ENCODE data around the gene NES. TPM values are rescaled to one million over a fixed set of nuclear protein-coding genes. Genes with fewer than 3 reads are reported as not detected.

NES gene
- total RNA-seq, 1 donor from 2014 or later, result 32.9 TPM

- peak; percentile 34 to 48 for DNase-seq (ENCODE audit: low read depth in 2 of 2)
These were observed 15.0 kb downstream of the NES start for GRCh38 chr1:156662005-156662799.

GRCh38 chr1:156660752-156661112 is 16.5 kb downstream of the NES start:
- peak in 1 of 2 donors; percentile 16 for DNase-seq (ENCODE audit: low read depth in 2 of 2)

- DNase-seq (ENCODE audit: low read depth in 2 of 2), result peak; percentile 97 to 99
These were observed 17.0 kb downstream of the NES start for GRCh38 chr1:156659988-156660751.

- no peak for DNase-seq (ENCODE audit: low read depth in 2 of 2)
These were observed 17.6 kb downstream of the NES start for GRCh38 chr1:156659661-156659987.

GRCh38 chr1:156658945-156659574 is 18.1 kb downstream of the NES start:
- DNase-seq (ENCODE audit: low read depth in 2 of 2), result no peak

- DNase-seq (ENCODE audit: low read depth in 2 of 2), result no peak
These were observed 18.7 kb downstream of the NES start for GRCh38 chr1:156658496-156658895.

- peak in 1 of 2 donors; percentile 20 for DNase-seq (ENCODE audit: low read depth in 2 of 2)
These were observed 19.4 kb downstream of the NES start for GRCh38 chr1:156657741-156658319.

GRCh38 chr1:156656806-156657740 is 20.1 kb downstream of the NES start:
- peak; percentile 62 to 64 for DNase-seq (ENCODE audit: low read depth in 2 of 2)

- no peak for DNase-seq (ENCODE audit: low read depth in 2 of 2)
These were observed 21.2 kb downstream of the NES start for GRCh38 chr1:156655904-156656516.

GRCh38 chr1:156655151-156655903 is 21.9 kb downstream of the NES start:
- no peak for DNase-seq (ENCODE audit: low read depth in 2 of 2)

GRCh38 chr1:156654700-156655099 is 22.5 kb downstream of the NES start:
- no peak for DNase-seq (ENCODE audit: low read depth in 2 of 2)

GRCh38 chr1:156652992-156653355 is 24.2 kb downstream of the NES start:
- DNase-seq (ENCODE audit: low read depth in 2 of 2), result no peak

- DNase-seq (ENCODE audit: low read depth in 2 of 2), result peak; percentile 32 to 54
These were observed 24.8 kb downstream of the NES start for GRCh38 chr1:156652131-156652991.

- DNase-seq (ENCODE audit: low read depth in 2 of 2), result no peak
These were observed 28.3 kb downstream of the NES start for GRCh38 chr1:156648951-156649350.

GRCh38 chr1:156648496-156648895 is 28.7 kb downstream of the NES start:
- no peak for DNase-seq (ENCODE audit: low read depth in 2 of 2)

GRCh38 chr1:156647351-156647750 is 29.9 kb downstream of the NES start:
- DNase-seq (ENCODE audit: low read depth in 2 of 2), result no peak

- DNase-seq (ENCODE audit: low read depth in 2 of 2), result no peak
These were observed 30.4 kb downstream of the NES start for GRCh38 chr1:156646738-156647211.

- DNase-seq (ENCODE audit: low read depth in 2 of 2), result no peak
These were observed 31.5 kb downstream of the NES start for GRCh38 chr1:156645666-156646065.

- DNase-seq (ENCODE audit: low read depth in 2 of 2), result no peak
These were observed 32.2 kb downstream of the NES start for GRCh38 chr1:156645056-156645455.

Measured in lung microvascular endothelial cell (primary cell).